IPS-20b (cell line): ENCODE results near the gene CCDC28B.
"Not testable (repeated sequence)": the region's sequence is repeated elsewhere in the genome, so short reads cannot be mapped to it uniquely, and the experiment has no call there.

Source experiments
- H3K27ac ChIP-seq: one replicate; pipeline ENCODE4 v1.5.1; 2013; ENCODE audit warnings: low read length
- H3K27me3 ChIP-seq: 2 replicates; pipeline ENCODE4 v1.6.1; 2013; ENCODE audit warnings: mild to moderate bottlenecking, low read length, inconsistent platforms; ENCODE audit not compliant: insufficient read depth
- H3K36me3 ChIP-seq: 2 replicates; pipeline ENCODE4 v1.6.1; 2013; ENCODE audit warnings: low read depth, mild to moderate bottlenecking, inconsistent platforms, low read length, moderate library complexity; ENCODE audit not compliant: insufficient read depth
- H3K4me1 ChIP-seq: 2 replicates; pipeline ENCODE4 v1.6.1; 2013; ENCODE audit warnings: mild to moderate bottlenecking, control low read depth, inconsistent platforms, low read length, moderate library complexity; ENCODE audit not compliant: insufficient read depth
- H3K4me3 ChIP-seq: 2 replicates; pipeline ENCODE4 v1.5.1; 2013; ENCODE audit warnings: mild to moderate bottlenecking, low read length, inconsistent platforms
- H3K9ac ChIP-seq: 2 replicates; pipeline ENCODE4 v1.6.1; 2013; ENCODE audit warnings: low read depth, mild to moderate bottlenecking, inconsistent platforms, low read length, moderate library complexity
- H3K9me3 ChIP-seq: 2 replicates; pipeline ENCODE4 v1.6.1; 2013; ENCODE audit warnings: mild to moderate bottlenecking, low read depth, low read length, inconsistent platforms; ENCODE audit not compliant: insufficient read depth

The CCDC28B gene

DNA sequence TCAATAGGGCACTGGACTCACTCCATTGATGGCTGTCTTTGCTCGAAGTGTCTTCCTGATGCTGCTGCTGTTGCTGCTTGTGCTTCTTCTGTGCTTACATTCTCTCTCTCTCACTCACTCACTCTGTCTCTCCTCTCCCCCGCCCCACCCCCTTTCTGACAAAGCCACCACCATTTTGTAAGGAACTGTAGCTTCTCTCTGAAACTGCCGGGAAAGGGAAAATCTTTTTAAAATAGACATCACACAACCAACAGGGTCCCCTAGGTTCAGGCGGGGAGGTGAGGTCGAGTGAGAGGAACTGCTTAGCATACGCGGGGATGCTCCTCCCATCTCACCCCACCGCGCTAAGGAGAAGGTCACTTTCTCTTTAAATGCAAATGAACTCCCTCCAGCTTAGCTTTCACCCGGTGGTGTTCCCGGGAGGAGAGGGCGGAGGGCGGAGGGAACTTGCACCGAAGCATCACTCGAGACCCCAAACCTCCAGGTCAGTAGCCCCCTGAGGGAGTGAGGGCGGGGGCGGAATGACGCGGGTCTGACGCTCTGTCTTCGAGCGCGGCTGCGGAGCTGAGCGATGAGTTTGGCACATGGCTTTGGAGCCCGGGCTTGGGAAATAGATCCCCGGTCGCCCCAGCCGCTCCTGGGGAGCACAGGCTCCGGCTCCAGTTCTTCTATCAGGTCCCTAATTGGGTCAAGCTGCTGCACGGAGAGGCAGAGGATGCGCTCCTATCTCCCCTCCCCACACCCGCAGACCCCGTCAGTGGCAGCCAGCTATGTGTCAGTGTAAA is at the start of gene CCDC28B:
Gene CCDC28B (plus strand): TSS at position 370 of the 785 bp plus-strand sequence. CDS start 1,341 bp downstream, outside the sequence.
- peak within 1 kb of the TSS; percentile 46; the same call in 1 of the 2 replicates for H3K9ac ChIP-seq
- peaks cover 24% of the 10 kb centered on the region for H3K27me3 ChIP-seq
- H3K36me3 ChIP-seq: peaks cover 35% of the 10 kb centered on the region
- no peak within 1 kb of the TSS for H3K27ac ChIP-seq
- H3K9me3 ChIP-seq: no peaks in the 10 kb centered on the region
- H3K4me1 ChIP-seq: peaks cover 22% of the 10 kb centered on the region; the same call in 1 of the 2 replicates
- peak within 1 kb of the TSS; percentile 71 for H3K4me3 ChIP-seq

- H3K4me1 ChIP-seq: no peaks in the 10 kb centered on the region; the same call in 1 of the 2 replicates
- 0 out of 2 replicates have a peak, but pooled peaks cover 11% of the 10 kb centered on the region for H3K36me3 ChIP-seq
These were observed 49.5 kb upstream of the CCDC28B start for GRCh38 chr1:32150847-32151246.

DNA sequence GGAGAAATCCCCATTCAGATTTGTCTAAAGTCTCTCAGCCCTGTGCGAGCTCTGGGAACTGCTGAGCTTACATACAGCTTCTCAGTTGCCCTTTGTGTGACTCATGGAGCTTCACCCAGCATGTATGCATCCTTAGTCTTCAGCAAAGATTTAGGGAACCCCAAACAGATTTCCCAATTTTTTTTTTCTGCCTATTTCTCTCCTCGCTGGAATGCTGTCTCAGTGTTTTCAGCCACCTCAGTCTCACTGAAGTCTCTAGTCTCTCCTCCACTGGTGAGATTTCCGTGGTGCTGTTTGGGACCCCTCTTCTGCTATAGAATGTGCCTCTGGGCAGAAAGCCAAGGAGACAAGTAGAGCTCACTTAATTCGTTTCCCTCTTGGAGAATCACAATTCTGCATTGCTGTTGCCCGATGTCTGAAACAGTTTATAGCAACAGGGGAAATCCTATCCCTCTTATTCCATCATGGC is 49.0 kb upstream of the CCDC28B start:
- no peak overlapping the region for H3K9ac ChIP-seq
- no peaks in the 10 kb centered on the region for H3K9me3 ChIP-seq
- peaks cover 16% of the 10 kb centered on the region for H3K36me3 ChIP-seq
- H3K27ac ChIP-seq: no peak overlapping the region
- no peak overlapping the region for H3K4me3 ChIP-seq
- no peaks in the 10 kb centered on the region; the same call in 1 of the 2 replicates for H3K4me1 ChIP-seq
- no peaks in the 10 kb centered on the region for H3K27me3 ChIP-seq

More at GRCh38 chr1:32150847-32151246, 49.5 kb upstream of the CCDC28B start:
- Histone ChIP-seq H3K9ac (no peak overlapping the region), H3K4me3 (no peak overlapping the region), H3K9me3 (no peaks in the 10 kb centered on the region), H3K27me3 (no peaks in the 10 kb centered on the region), H3K27ac (no peak overlapping the region)

- Histone ChIP-seq H3K9ac (no peak overlapping the region), H3K9me3 (no peaks in the 10 kb centered on the region), H3K4me3 (no peak overlapping the region), H3K27ac (no peak overlapping the region), H3K27me3 (no peaks in the 10 kb centered on the region), H3K36me3 (peaks cover 90% of the 10 kb centered on the region), H3K4me1 (no peaks in the 10 kb centered on the region; the same call in 1 of the 2 replicates)
These were observed 41.2 kb upstream of the CCDC28B start for GRCh38 chr1:32159189-32159588.

GRCh38 chr1:32163405-32163804 is 37.0 kb upstream of the CCDC28B start:
- H3K36me3 ChIP-seq: peaks cover 80% of the 10 kb centered on the region
- no peaks in the 10 kb centered on the region for H3K4me1 ChIP-seq
- H3K9me3 ChIP-seq: no peaks in the 10 kb centered on the region
- H3K27me3 ChIP-seq: no peaks in the 10 kb centered on the region
- no peak overlapping the region for H3K9ac ChIP-seq
- no peak overlapping the region for H3K4me3 ChIP-seq
- H3K27ac ChIP-seq: no peak overlapping the region

- not testable (repeated sequence) for H3K4me3 ChIP-seq, H3K27me3 ChIP-seq, H3K4me1 ChIP-seq, H3K9me3 ChIP-seq, H3K9ac ChIP-seq, H3K27ac ChIP-seq
- H3K36me3 ChIP-seq: peaks cover 75% of the 10 kb centered on the region
These were observed 34.8 kb upstream of the CCDC28B start for GRCh38 chr1:32165633-32166032.

- no peak overlapping the region for H3K9ac ChIP-seq
- no peaks in the 10 kb centered on the region for H3K4me1 ChIP-seq
- H3K4me3 ChIP-seq: no peak overlapping the region
- H3K9me3 ChIP-seq: no peaks in the 10 kb centered on the region
- peaks cover 77% of the 10 kb centered on the region for H3K36me3 ChIP-seq
- no peaks in the 10 kb centered on the region for H3K27me3 ChIP-seq
- no peak overlapping the region for H3K27ac ChIP-seq
These were observed 29.4 kb upstream of the CCDC28B start for GRCh38 chr1:32170991-32171390.

GRCh38 chr1:32172621-32173245 is 27.7 kb upstream of the CCDC28B start:
- no peak overlapping the region for H3K27ac ChIP-seq
- 0 out of 2 replicates have a peak, but pooled peaks cover 1% of the 10 kb centered on the region for H3K4me1 ChIP-seq
- no peaks in the 10 kb centered on the region for H3K9me3 ChIP-seq
- peaks cover 64% of the 10 kb centered on the region for H3K36me3 ChIP-seq
- no peaks in the 10 kb centered on the region for H3K27me3 ChIP-seq
- H3K4me3 ChIP-seq: no peak overlapping the region
- no peak overlapping the region for H3K9ac ChIP-seq

DNA sequence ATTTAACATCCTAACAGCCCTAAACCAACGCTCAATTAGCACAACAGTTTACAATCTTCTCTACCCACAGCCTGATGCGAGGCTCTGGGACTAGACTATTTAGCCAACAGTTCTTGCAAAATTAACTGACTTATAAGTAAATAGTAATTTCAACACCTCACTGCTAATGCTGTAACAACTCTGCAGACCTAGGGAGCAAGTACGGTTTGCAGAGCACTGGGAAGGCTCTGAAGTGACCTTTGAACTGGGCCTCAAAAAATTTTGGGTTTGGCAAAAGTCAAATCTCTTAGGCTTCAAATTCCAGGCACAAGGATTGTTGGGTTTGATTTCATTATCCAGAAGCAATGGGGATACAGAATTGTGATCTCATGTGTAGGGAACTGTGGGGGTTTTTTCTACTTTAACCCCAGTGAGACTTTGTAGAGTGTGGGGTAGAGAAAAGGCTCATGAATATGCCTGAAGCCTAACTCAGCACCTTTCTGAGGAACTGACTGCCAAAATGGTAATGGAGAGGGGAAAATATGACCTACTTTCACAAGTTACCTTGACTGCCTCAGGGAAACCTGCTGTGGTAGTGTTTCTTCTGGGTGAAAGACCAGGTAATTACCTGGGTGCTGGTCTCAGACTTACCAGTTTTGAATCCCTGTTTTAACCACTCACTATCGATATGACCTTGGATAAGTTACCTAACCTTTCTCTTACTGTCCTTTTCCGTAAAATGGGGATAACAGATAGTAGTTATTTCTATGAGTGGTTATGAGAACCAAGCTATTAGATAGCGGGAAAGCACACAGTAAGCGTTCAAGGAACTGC is 21.8 kb upstream of the CCDC28B start:
- H3K9ac ChIP-seq: peak overlapping the region; percentile 94; the same call in 1 of the 2 replicates
- H3K36me3 ChIP-seq: peaks cover 37% of the 10 kb centered on the region
- peaks cover 17% of the 10 kb centered on the region for H3K4me1 ChIP-seq
- peak overlapping the region; percentile 92 for H3K4me3 ChIP-seq
- no peaks in the 10 kb centered on the region for H3K9me3 ChIP-seq
- no peaks in the 10 kb centered on the region for H3K27me3 ChIP-seq
- H3K27ac ChIP-seq: peak overlapping the region; percentile 50

DNA sequence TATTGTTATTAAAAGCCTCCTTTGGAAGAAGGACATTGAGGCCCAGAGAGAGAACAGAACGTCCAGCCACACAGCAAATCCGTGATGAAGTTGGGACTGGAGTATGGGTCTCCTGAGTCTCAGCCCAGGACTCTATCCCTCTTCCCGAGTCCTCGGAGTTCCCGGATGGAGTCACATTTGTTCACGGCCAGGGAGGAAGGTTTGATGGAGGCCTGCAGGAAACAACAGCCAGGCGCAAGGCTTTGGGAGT is 21.3 kb upstream of the CCDC28B start:
- Histone ChIP-seq H3K27me3 (no peaks in the 10 kb centered on the region), H3K36me3 (peaks cover 38% of the 10 kb centered on the region), H3K4me1 (peaks cover 17% of the 10 kb centered on the region), H3K4me3 (peak overlapping the region; percentile 92), H3K27ac (peak overlapping the region; percentile 50), H3K9me3 (no peaks in the 10 kb centered on the region), H3K9ac (peak overlapping the region; percentile 94; the same call in 1 of the 2 replicates)

- Histone ChIP-seq H3K9ac (peak within 1 kb of the TSS; percentile 94), H3K4me3 (peak within 1 kb of the TSS; percentile 92), H3K27me3 (no peaks in the 10 kb centered on the region), H3K36me3 (peaks cover 38% of the 10 kb centered on the region), H3K9me3 (no peaks in the 10 kb centered on the region), H3K4me1 (peaks cover 17% of the 10 kb centered on the region), H3K27ac (peak within 1 kb of the TSS; percentile 82)
These were observed 20.8 kb upstream of the CCDC28B start, which contains the start of gene TXLNA for GRCh38 chr1:32179443-32180185. TSS of gene TXLNA (plus strand) at chr1:32179675. CDS start at chr1:32180346, 671 bp downstream.
